Inferior parietal cortex (tissue), 1 donor: ENCODE results near the gene NOP9.

ENCODE experiments used
- DNase-seq: peaks from one replicate; pipeline ENCODE4 v3.0.0-alpha.2; 2016; ENCODE audit errors: extremely low spot score

NOP9 gene

GRCh38 chr14:24308342-24309124, 8.9 kb downstream of the NOP9 start:
- no peak for DNase-seq

GRCh38 chr14:24309538-24310264, 10.1 kb downstream of the NOP9 start, which contains the start of gene LTB4R2:
TSS of gene LTB4R2 (plus strand) at chr14:24310140. CDS start at chr14:24310665, 525 bp downstream.
- no peak for DNase-seq

GRCh38 chr14:24310265-24310645, 10.6 kb downstream of the NOP9 start:
- no peak for DNase-seq

- DNase-seq = no peak
Measured at GRCh38 chr14:24310646-24311604, 11.3 kb downstream of the NOP9 start, which contains the start of gene LTB4R. TSS of gene LTB4R (plus strand) at chr14:24311502. CDS start at chr14:24315652, 4,150 bp downstream.

GRCh38 chr14:24311837-24312615, 12.4 kb downstream of the NOP9 start:
- no peak for DNase-seq

GRCh38 chr14:24312736-24313507, 13.3 kb downstream of the NOP9 start:
- no peak for DNase-seq

GRCh38 chr14:24313913-24314312, 14.3 kb downstream of the NOP9 start:
- DNase-seq = no peak

- DNase-seq = no peak
Measured at GRCh38 chr14:24314377-24315193, 14.9 kb downstream of the NOP9 start.

GRCh38 chr14:24315243-24315806, 15.7 kb downstream of the NOP9 start:
- no peak for DNase-seq

- DNase-seq = no peak
Measured at GRCh38 chr14:24315807-24316596, 16.4 kb downstream of the NOP9 start.

- no peak for DNase-seq
Measured at GRCh38 chr14:24316597-24316950, 16.9 kb downstream of the NOP9 start.

- no peak for DNase-seq
Measured at GRCh38 chr14:24317141-24317928, 17.7 kb downstream of the NOP9 start.

- no peak for DNase-seq
Measured at GRCh38 chr14:24321212-24321975, 21.7 kb downstream of the NOP9 start.

GRCh38 chr14:24322672-24323071, 23.0 kb downstream of the NOP9 start:
- DNase-seq = no peak

GRCh38 chr14:24323341-24323740, 23.7 kb downstream of the NOP9 start:
- DNase-seq = no peak

- no peak for DNase-seq
Measured at GRCh38 chr14:24324024-24324423, 24.4 kb downstream of the NOP9 start.

- DNase-seq = no peak
Measured at GRCh38 chr14:24325041-24325530, 25.4 kb downstream of the NOP9 start.
